HFF-Myc (cell line): Measurements from ENCODE around the gene ATG101.

Experiments used
- DNase-seq: peaks from one replicate; pipeline ENCODE4 v3.0.0-alpha.2; 2011; ENCODE audit warnings: low read depth; ENCODE audit errors: extremely low read depth
- H3K4me3 ChIP-seq: replicated peaks from 2 replicates; pipeline ENCODE4 v1.5.1; 2011; ENCODE audit warnings: low read depth, mild to moderate bottlenecking, control low read depth, low read length
- CTCF ChIP-seq: IDR thresholded peaks from 2 replicates; pipeline ENCODE4 v1.5.1; 2012; ENCODE audit warnings: mild to moderate bottlenecking, low read depth, low read length, control low read depth; ENCODE audit errors: missing control alignments

ATG101 gene

GRCh38 chr12:52033446-52034140, 36.2 kb upstream of the ATG101 start:
- no peak for DNase-seq
- no peak for TF ChIP-seq CTCF

GRCh38 chr12:52035190-52035589, 34.6 kb upstream of the ATG101 start:
- no peak for DNase-seq
- no peak for TF ChIP-seq CTCF
- no peak overlapping the region for H3K4me3 ChIP-seq

More at GRCh38 chr12:52033446-52034140, 36.2 kb upstream of the ATG101 start:
- peak overlapping the region; percentile 22 for H3K4me3 ChIP-seq

GRCh38 chr12:52035926-52036325, 33.9 kb upstream of the ATG101 start:
- H3K4me3 ChIP-seq: no peak overlapping the region
- TF ChIP-seq CTCF: no peak
- DNase-seq: no peak

- no peak for TF ChIP-seq CTCF
- peak overlapping the region; percentile 34 for H3K4me3 ChIP-seq
- DNase-seq: no peak
These were observed 33.1 kb upstream of the ATG101 start for GRCh38 chr12:52036587-52037171.

GRCh38 chr12:52037248-52037861, 32.4 kb upstream of the ATG101 start:
- TF ChIP-seq CTCF: no peak
- DNase-seq: no peak
- peak overlapping the region; percentile 76 for H3K4me3 ChIP-seq

GRCh38 chr12:52038447-52038846, 31.3 kb upstream of the ATG101 start:
- no peak for TF ChIP-seq CTCF
- DNase-seq: no peak
- H3K4me3 ChIP-seq: peak overlapping the region; percentile 76
